ENCODE data around the gene NADSYN1. TPM values are rescaled to one million over a fixed set of nuclear protein-coding genes. Genes with fewer than 3 reads are reported as not detected.

Gene NADSYN1
- total and polyA plus RNA-seq, 2 experiments from 2014 or later = 35.6 to 54.9 TPM

- Mint-ChIP-seq H3K27ac (no peak overlapping the region), H3K9me3 (peaks cover 4% of the 10 kb centered on the region; the same call in 1 of the 3 replicates), H3K4me3 (no peak overlapping the region), H3K27me3 (ENCODE audit: insufficient read depth, low read depth, poor library complexity) (peaks cover 6% of the 10 kb centered on the region), H3K36me3 (ENCODE audit: low read depth) (peaks cover 4% of the 10 kb centered on the region), H3K4me1 (peaks cover 4% of the 10 kb centered on the region; the same call in 2 of the 3 replicates)
- H3F3A ChIP-seq (replicated peaks; ENCODE audit: low read depth) = no peaks in the 10 kb centered on the region
- H3K9me2 ChIP-seq (ENCODE audit: insufficient read depth) = peaks cover 4% of the 10 kb centered on the region; the same call in 1 of the 2 replicates
- no peak for TF ChIP-seq ETS1 (IDR thresholded peaks at IDR 0.05)
- H2AFZ ChIP-seq = no peak overlapping the region
- H3K4me3 ChIP-seq = no peak overlapping the region
- H3K4me1 ChIP-seq (ENCODE audit: insufficient read depth) = no peaks in the 10 kb centered on the region
- no peaks in the 10 kb centered on the region for H3K27me3 ChIP-seq (ENCODE audit: insufficient read depth)
- DNase-seq (ENCODE audit: low spot score) (no peak), ATAC-seq (no peak)
- no peak overlapping the region for H3K4me2 ChIP-seq
- no peaks in the 10 kb centered on the region for H3K36me3 ChIP-seq (ENCODE audit: insufficient read depth)
- H3K27ac ChIP-seq (ENCODE audit: low read depth) = no peak overlapping the region
- no peaks in the 10 kb centered on the region for H3K79me2 ChIP-seq (replicated peaks; ENCODE audit: insufficient read depth)
- H4K20me1 ChIP-seq (replicated peaks; ENCODE audit: insufficient read depth) = no peaks in the 10 kb centered on the region; the same call in 1 of the 2 replicates
These were observed 23.3 kb upstream of the NADSYN1 start for GRCh38 chr11:71429701-71430100.

GRCh38 chr11:71430166-71430565 is 22.8 kb upstream of the NADSYN1 start:
- Histone ChIP-seq H2AFZ (no peak overlapping the region), H3K9me2 (ENCODE audit: insufficient read depth) (peaks cover 4% of the 10 kb centered on the region; the same call in 1 of the 2 replicates), H3K27ac (ENCODE audit: low read depth) (no peak overlapping the region), H3F3A (replicated peaks; ENCODE audit: low read depth) (no peaks in the 10 kb centered on the region), H3K4me3 (no peak overlapping the region), H3K36me3 (ENCODE audit: insufficient read depth) (no peaks in the 10 kb centered on the region), H3K79me2 (replicated peaks; ENCODE audit: insufficient read depth) (no peaks in the 10 kb centered on the region), H3K4me2 (no peak overlapping the region), H4K20me1 (replicated peaks; ENCODE audit: insufficient read depth) (no peaks in the 10 kb centered on the region; the same call in 1 of the 2 replicates), H3K4me1 (ENCODE audit: insufficient read depth) (no peaks in the 10 kb centered on the region), H3K27me3 (ENCODE audit: insufficient read depth) (no peaks in the 10 kb centered on the region)
- TF ChIP-seq ZNF114 (CRISPR knock-in tag; IDR thresholded peaks at IDR 0.05) = no peak
- no peak for TF ChIP-seq ZNF331 (CRISPR knock-in tag; IDR thresholded peaks at IDR 0.05; ENCODE audit: low read depth)
- TF ChIP-seq EZH2phosphoT487 (IDR thresholded peaks at IDR 0.05; ENCODE audit: unreplicated experiment) = no peak
- no peak for TF ChIP-seq CREB1 (CRISPR knock-in tag; IDR thresholded peaks at IDR 0.05; ENCODE audit: low read depth)
- TF ChIP-seq ETS1 (IDR thresholded peaks at IDR 0.05) = no peak
- no peak for TF ChIP-seq CTCF (conservative IDR thresholded peaks at IDR 0.05; ENCODE audit: low read depth in 2 of 2)
- no peak for TF ChIP-seq ZNF462 (CRISPR knock-in tag; IDR thresholded peaks at IDR 0.05)
- no peak for TF ChIP-seq EZH2 (IDR thresholded peaks at IDR 0.05; ENCODE audit: low read depth, unreplicated experiment)
- no peak for TF ChIP-seq POLR2AphosphoS5 (IDR thresholded peaks at IDR 0.05; ENCODE audit: low read depth)
- no peak for TF ChIP-seq NANOG (IDR thresholded peaks at IDR 0.05; ENCODE audit: borderline replicate concordance)
- TF ChIP-seq JUNB (IDR thresholded peaks at IDR 0.05; ENCODE audit: unreplicated experiment) = no peak
- TF ChIP-seq STAT1 (IDR thresholded peaks at IDR 0.05; ENCODE audit: unreplicated experiment) = no peak
- H3K4me1 Mint-ChIP-seq = peaks cover 4% of the 10 kb centered on the region; the same call in 2 of the 3 replicates
- peaks cover 6% of the 10 kb centered on the region for H3K27me3 Mint-ChIP-seq (ENCODE audit: insufficient read depth, low read depth, poor library complexity)
- no peak overlapping the region for H3K27ac Mint-ChIP-seq
- H3K36me3 Mint-ChIP-seq (ENCODE audit: low read depth) = peaks cover 9% of the 10 kb centered on the region
- DNase-seq (ENCODE audit: low spot score) = no peak
- no peak overlapping the region for H3K4me3 Mint-ChIP-seq
- no peak for ATAC-seq
- peaks cover 4% of the 10 kb centered on the region; the same call in 1 of the 3 replicates for H3K9me3 Mint-ChIP-seq

Measured in GM23338 (cell line).